Hematopoietic multipotent progenitor cell treated with erythropoietin and hydrocortisone succinate and interleukin-3 and kit ligand, for 15 days (in vitro differentiated cells): Measurements from ENCODE around the gene SH3BP1.

ENCODE experiments used
- DNase-seq: peaks from one replicate; pipeline ENCODE4 v3.0.0-alpha.2; 2015; ENCODE audit warnings: low spot score

The SH3BP1 gene

GRCh38 chr22:37659066-37659896 is 19.8 kb downstream of the SH3BP1 start:
- DNase-seq = no peak

- DNase-seq = peak; percentile 53
Measured at GRCh38 chr22:37659897-37660708, 20.6 kb downstream of the SH3BP1 start.

GRCh38 chr22:37660709-37661045 is 21.2 kb downstream of the SH3BP1 start:
- DNase-seq = no peak

GRCh38 chr22:37661160-37661924 is 21.9 kb downstream of the SH3BP1 start:
- DNase-seq = no peak

GRCh38 chr22:37662039-37662438 is 22.6 kb downstream of the SH3BP1 start:
- no peak for DNase-seq

- DNase-seq = no peak
Measured at GRCh38 chr22:37663521-37664140, 24.2 kb downstream of the SH3BP1 start.

- DNase-seq = no peak
Measured at GRCh38 chr22:37664249-37665101, 25.0 kb downstream of the SH3BP1 start.

GRCh38 chr22:37665487-37665886 is 26.0 kb downstream of the SH3BP1 start:
- no peak for DNase-seq

GRCh38 chr22:37669586-37669985 is 30.1 kb downstream of the SH3BP1 start:
- DNase-seq = no peak

GRCh38 chr22:37672206-37672919 is 32.9 kb downstream of the SH3BP1 start:
- no peak for DNase-seq

- DNase-seq = no peak
Measured at GRCh38 chr22:37672920-37673455, 33.5 kb downstream of the SH3BP1 start.

- no peak for DNase-seq
Measured at GRCh38 chr22:37674248-37674647, 34.8 kb downstream of the SH3BP1 start.

GRCh38 chr22:37674951-37675929 is 35.8 kb downstream of the SH3BP1 start, which contains the start of gene LGALS1:
Gene LGALS1, plus strand, starts transcription at chr22:37675636. Its CDS starts 67 bp downstream, at chr22:37675703.
- DNase-seq = peak; percentile 36

- no peak for DNase-seq
Measured at GRCh38 chr22:37675930-37676735, 36.7 kb downstream of the SH3BP1 start.

- DNase-seq = peak; percentile 36
Measured at GRCh38 chr22:37676736-37677492, 37.4 kb downstream of the SH3BP1 start.

GRCh38 chr22:37677493-37677974 is 38.1 kb downstream of the SH3BP1 start:
- no peak for DNase-seq

- DNase-seq = no peak
Measured at GRCh38 chr22:37678372-37678771, 38.9 kb downstream of the SH3BP1 start.
